ENCODE data around the gene CASD1.

Gene CASD1

GRCh38 chr7:94509264-94509886 lies at the start of gene CASD1:
Gene CASD1 (plus strand): TSS chr7:94509809. CDS start chr7:94510085, 276 bp downstream.
- peak; percentile 58 to 76 for DNase-seq

DNA sequence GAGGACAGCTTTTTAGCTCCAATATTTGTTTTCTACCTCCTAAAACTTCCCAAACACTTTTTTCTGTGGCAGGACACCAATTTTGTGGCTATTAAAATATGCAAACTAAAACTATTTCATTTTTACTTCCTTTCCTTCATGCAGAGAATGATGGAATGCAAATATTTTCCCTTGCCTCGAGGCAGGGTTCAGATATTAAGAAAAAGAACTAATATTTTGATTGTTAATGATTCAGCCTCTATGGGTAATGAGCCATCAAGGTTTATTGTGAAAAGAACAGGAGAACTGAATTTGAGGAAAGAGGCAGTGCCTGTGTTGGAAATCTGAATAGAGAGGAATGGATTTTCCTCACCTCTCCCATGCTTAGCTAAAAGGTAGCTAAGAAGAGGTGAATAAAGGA lies 43.1 kb upstream of the CASD1 start:
- no peak for DNase-seq

DNA sequence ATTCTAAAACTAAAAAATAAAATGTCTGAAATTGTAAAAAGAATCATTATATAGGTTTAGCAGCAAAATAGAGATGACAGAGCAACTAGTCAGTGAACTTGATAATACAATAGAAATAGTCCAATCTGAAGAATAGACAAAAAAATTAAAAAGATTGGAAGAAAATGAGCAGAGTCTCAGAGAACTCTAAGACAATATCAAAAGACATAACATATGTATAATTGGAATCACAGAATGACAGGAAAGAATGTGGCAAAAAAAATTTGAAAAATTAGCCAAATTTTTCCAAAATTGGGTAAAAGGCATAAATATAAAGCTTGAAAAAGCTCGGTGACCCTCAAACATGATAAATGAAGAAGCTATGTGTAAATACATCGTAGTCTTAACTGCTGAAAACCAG lies 38.0 kb upstream of the CASD1 start:
- no peak for DNase-seq

DNA sequence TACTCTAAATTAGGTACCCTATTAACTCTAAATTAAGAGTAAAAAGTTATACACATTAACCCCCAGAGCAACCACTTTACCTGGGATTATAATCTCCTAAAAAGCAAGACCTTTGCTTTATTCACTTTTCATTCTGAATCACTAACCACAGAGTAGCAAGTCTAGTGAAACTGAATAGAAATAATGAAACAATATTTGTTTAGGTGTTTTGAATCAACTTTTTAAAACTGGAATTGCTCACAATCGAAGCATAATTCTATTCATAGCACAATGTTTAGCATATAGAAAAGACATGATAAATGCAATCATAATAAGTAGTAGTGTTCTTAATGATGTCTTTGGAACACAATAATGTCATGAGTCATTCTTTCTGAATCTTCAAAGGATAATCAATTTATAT lies 37.0 kb upstream of the CASD1 start:
- no peak for DNase-seq

DNA sequence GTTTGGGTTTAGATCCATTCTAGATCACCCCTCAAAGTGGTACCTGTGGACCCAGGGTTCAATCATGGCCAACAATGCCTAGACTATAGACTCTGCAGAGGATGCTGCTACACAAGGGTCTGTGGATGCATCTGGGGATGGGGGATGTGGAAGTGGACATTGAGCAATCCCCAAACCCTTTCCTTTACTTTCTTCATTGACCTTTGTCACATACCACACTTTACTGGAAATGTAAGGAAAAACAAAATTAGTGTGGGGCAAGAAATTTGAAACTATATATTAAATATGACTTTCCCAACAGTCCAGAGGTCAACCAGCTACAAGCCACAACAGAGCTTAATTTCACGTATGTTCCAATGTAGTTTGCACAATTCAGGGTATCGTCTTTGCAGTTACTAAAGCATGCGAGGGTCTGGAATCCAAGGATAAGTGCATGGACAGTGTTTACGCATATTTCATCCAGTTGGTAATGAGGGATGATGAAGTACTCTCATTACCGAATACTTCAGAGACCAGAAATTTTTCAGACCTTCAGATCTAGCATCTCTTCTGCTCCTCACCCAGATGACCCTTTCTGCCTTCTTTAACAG lies 33.3 kb upstream of the CASD1 start:
- DNase-seq: no peak

GRCh38 chr7:94477878-94478277 lies 31.7 kb upstream of the CASD1 start:
- DNase-seq: no peak

DNA sequence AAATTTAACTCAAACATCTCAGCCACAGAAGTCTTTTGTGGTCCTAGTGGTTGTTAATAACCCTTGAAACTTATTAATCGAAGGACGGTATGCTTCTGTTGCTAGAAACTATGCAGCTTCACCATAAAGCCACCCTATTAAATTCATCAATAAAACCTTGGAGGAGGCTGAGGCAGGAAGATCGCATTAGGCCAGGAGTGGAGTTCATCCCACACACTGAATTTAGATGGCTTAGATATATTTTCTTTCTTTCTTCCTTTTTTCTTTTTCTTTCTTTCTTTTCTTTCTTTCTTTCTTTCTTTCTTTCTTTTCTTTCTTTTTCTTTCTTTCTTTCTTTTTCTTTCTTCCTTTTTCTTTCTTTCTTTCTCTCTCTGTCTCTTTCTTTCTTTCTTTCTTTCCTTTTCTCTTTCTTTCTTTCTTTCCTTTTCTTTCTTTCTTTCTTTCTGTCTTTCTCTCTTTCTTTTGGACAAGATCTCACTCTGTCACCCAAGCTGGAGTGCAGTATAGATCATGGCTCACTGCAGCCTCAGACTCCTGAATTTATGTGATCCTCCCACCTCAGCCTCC lies 30.9 kb upstream of the CASD1 start:
- DNase-seq: no peak

GRCh38 chr7:94481279-94481678 lies 28.3 kb upstream of the CASD1 start:
- no peak for DNase-seq

DNA sequence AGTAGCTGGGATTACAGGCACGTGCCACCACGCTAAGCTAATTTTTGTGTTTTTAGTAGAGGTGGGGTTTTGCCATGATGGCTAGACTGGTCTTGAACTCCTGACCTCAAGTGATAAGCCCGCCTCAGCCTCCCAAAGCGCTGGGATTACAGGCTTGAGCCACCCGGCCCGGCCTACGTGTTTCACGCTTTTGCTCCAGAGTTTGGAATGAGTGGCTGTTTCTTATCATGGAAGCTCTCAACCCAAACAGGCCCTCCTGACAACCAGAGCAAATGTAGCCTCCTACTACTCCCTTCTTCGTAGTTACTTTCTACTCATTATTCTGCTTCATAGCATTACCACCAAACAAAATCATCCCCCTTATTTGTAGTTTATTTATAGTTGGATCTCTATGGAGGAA lies 26.8 kb upstream of the CASD1 start:
- no peak for DNase-seq

GRCh38 chr7:94483843-94484242 lies 25.8 kb upstream of the CASD1 start:
- DNase-seq: no peak

GRCh38 chr7:94486216-94486615 lies 23.4 kb upstream of the CASD1 start:
- no peak for DNase-seq

- no peak for DNase-seq
Measured at GRCh38 chr7:94491410-94491809, 18.2 kb upstream of the CASD1 start.

DNA sequence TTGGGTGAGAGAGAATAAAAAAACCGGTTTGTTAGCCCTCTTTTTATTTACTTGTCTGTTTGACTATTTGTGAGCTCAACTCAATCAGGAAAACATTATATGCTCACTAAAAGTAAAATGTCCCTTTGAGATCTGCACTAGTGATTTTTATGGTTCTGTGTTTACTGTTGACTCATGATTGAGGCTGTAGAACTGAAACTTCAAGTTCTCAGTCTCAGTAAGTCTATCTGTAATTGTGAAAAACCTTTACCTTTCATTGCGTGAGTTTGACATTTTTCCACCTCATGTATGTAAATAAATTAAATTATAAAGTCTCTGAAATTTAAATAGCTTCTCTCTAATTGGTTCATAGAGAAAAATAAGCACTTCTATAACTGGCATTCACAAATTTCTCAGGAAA lies 17.0 kb upstream of the CASD1 start:
- DNase-seq: no peak

- DNase-seq: no peak
Measured at GRCh38 chr7:94497874-94498670, 11.5 kb upstream of the CASD1 start.

DNA sequence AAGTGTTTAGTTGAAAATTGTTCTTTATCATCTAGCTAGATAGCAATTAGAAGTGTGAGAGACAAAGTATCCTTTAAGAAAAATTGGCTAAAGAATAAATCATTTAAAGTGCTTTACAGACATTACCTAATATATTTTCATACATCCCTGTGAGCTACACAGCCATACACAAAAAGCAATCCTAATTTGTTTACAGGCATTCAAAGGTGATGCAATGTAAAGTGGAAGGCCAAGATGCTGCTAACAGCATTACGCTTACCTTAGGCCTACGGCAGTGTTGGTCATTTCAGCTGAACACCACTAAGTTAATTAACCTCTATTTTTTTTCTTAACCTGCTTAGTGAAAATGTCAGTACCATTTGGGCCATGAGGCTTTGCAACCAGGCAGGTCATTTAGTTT lies 10.7 kb upstream of the CASD1 start:
- DNase-seq: no peak

DNA sequence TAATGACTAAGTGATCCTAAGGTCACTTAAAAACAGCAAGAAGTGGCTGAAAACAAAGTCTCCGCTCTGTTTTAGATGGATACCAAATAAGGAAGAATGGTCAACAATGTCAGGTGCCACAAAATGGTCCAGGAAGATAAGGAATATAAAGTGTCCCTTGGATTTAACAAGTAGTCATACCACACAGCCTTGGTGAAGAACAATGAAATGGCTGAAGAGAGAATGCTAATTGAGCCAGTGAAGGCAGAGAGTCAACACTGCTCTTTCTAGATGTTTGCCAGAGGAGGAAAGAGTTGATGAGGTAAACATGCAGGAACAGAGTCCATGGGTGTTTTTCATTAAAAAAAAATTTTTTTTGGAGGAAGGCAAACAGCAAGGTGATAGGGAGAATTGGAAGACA lies 2.1 kb upstream of the CASD1 start:
- no peak for DNase-seq

GRCh38 chr7:94507962-94508361 lies 1.6 kb upstream of the CASD1 start:
- no peak for DNase-seq

- DNase-seq: peak; percentile 64 to 74
Measured at GRCh38 chr7:94509887-94510581, 425 bp downstream of the CASD1 start.

DNA sequence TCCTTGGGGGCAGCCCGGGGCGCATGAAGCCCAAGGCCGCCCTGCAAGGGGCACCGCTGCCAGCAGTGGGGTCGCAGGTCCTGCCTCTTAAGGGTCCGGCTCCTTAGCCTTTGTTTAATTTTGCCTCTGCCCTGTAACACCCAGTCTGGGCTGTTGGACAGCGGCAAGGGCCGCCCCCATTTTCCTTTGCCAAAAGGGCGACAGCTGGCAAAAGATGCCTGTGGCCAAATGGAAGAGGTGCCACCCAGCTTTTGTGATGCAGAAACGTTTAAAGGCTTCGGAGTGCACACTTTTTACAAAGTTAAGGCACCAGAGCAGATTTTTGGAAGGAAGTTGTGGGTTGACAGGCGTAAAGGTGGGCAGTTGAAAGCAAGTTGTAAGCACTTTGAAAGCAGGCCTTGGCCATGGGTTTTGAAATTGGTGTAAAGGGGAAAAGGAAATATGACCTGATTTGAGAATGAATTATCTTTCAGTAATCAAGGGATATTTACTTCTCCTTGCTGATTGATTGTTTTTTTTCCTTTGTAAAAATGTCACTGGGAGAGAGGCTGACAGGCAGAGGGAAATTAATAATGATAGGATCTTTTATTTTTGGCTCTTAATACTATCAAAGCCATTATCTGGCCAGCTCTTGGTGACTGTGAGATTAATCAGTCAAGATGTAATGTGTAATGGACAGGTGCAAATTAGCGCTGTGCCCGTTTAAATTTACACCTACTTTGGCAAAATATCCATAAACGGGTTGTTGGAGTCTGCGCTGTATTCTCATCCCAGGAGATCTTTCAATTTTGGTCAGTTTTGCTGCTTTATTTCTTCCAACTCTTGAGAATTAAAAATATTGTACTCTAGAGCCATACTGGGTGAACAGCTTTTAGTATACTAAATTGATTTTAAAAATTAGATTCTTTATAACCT lies 1.2 kb downstream of the CASD1 start:
- DNase-seq: peak; percentile 8 to 48

GRCh38 chr7:94511718-94512117 lies 2.1 kb downstream of the CASD1 start:
- no peak for DNase-seq

DNA sequence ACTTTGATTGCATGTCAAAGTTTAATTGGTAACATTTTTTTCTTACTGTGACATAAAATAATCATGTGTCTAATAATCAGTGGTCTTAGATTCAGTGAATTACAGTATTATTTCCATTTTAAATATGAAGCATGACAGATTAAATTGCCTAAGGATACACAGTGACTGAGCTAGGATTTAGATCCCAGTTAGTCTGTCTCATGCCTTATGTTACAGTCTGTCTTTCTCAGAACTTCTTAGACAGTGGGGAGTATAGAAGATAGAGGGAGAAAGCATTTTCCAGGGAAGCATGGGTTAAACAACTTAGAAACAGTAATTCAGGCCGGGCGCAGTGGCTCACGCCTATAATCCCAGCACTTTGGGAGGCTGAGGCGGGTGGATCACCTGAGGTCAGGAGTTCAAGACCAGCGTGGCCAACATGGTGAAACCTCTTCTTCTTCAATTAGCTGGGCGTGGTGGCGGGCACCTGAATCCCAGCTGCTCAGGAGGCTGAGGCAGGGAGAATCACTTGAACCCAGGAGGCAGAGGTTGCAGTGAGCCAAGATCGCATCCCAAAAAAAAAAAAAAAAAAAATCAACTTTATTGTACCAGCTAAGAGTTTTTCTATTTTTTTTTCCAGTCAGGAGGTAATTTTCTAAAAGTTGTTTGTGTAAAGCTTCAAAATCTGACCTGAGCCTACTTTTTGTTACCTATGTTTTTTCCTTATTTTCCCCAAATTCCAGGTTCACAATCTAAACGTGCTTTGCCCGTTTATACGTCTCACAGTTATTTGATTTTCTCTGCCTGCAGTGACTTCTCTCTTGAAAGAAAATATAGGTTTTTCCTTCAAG lies 3.3 kb downstream of the CASD1 start:
- no peak for DNase-seq

DNA sequence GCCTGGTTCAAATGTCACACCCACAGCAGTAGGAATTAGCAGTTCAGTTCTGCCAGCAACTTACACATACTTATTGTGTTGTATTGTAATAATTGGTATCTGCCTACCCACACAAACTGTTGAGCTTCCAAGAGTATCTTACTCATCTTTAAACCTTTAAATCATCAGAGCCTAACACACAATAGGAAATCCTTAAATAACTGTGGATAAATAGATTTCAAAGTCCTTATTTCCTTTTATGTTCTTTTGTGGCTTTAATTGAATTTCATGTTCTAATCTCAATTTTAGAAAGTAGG lies 3.9 kb downstream of the CASD1 start:
- DNase-seq: no peak

Data from CD4-positive, alpha-beta T cell treated with Interferon alpha-2 for 1 hour (primary cell).